BJ (cell line): ENCODE measurements around the gene KCNQ2. TPM values are rescaled to one million over a fixed set of nuclear protein-coding genes. Genes with fewer than 3 reads are reported as not detected.

Experiments used
- CTCF ChIA-PET: fragments of 350-600 bp; formaldehyde crosslinking; extraction: SDS; loops from one replicate; lab custom pipeline; 2021; ENCODE audit warnings: antibody characterized with exemption, inconsistent platforms; lab: Yijun Ruan, JAX
- POLR2A ChIA-PET: fragments of 300-600 bp; sonication (Branson Sonifier 250); formaldehyde crosslinking; extraction: SDS; loops from one replicate; lab custom pipeline; 2021; ENCODE audit warnings: antibody characterized with exemption; lab: Charles Lee
- DNase-seq: peaks from one replicate; pipeline ENCODE4 v3.0.0-alpha.2; 2011; ENCODE audit warnings: low read depth
- H3K27me3 ChIP-seq: 2 replicates; pipeline ENCODE4 v1.6.0; 2011; ENCODE audit warnings: low read length; ENCODE audit not compliant: control insufficient read depth, insufficient read depth
- H3K36me3 ChIP-seq: 2 replicates; pipeline ENCODE4 v1.5.1; 2011; ENCODE audit warnings: low read length; ENCODE audit not compliant: control insufficient read depth, insufficient read depth
- H3K4me3 ChIP-seq: 2 replicates; pipeline ENCODE4 v1.5.1; 2011; ENCODE audit warnings: low read depth, mild to moderate bottlenecking, control low read depth, low read length
- CTCF ChIP-seq: IDR thresholded peaks from 2 replicates; pipeline ENCODE4 v1.5.1; 2011; ENCODE audit warnings: low read depth, mild to moderate bottlenecking, control low read depth, inconsistent platforms, low read length, moderate library complexity; ENCODE audit not compliant: insufficient read depth
- polyA plus RNA-seq: library from polyadenylated mRNA; depleted of rRNA; stranded (reverse); fragments of >200 nt; gene quantifications from 2 replicates; pipeline ENCODE4 v1.2.3, GENCODE V29; 2011

Gene KCNQ2
- polyA plus RNA-seq, 1 experiment, result not detected

GRCh38 chr20:63375438-63375837 lies 97.0 kb downstream of the KCNQ2 start:
- POLR2A ChIA-PET, result no interaction called here
- Histone ChIP-seq H3K27me3 (peaks cover 7% of the 10 kb centered on the region; the same call in 1 of the 2 replicates), H3K4me3 (no peak overlapping the region), H3K36me3 (no peaks in the 10 kb centered on the region)
- no peak for DNase-seq
- no peak for TF ChIP-seq CTCF
- CTCF ChIA-PET, result no interaction called here

DNA sequence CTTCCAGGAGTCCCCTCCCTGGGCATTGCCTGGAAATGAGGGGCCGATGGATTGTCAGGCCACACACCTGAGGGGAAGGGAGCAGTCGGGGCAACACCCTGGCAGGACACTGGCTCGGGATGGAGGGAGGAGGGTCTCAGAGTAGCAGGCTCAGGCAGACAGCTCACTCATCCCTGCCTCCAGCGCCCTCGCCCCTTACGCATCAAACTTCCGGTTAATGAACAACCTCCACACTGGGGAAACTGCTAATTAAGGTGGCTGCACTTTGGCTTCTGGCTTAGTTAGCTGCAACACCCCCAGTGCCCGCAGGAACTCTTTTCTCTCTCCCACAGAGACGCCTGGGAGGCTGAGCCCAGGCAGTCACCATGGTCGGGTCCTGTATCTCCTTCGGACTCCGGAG lies 98.0 kb downstream of the KCNQ2 start:
- peaks cover 7% of the 10 kb centered on the region; the same call in 1 of the 2 replicates for H3K27me3 ChIP-seq
- CTCF ChIA-PET, result interaction anchor here (1.3 to 1.9 kb wide), 2 partner anchors 8 to 65 kb away, joined by 3 to 7 read pairs; no protein-coding TSS in a partner anchor
- TF ChIP-seq CTCF, result no peak
- H3K4me3 ChIP-seq, result no peak overlapping the region
- DNase-seq, result no peak
- POLR2A ChIA-PET, result no interaction called here
- H3K36me3 ChIP-seq, result no peaks in the 10 kb centered on the region

DNA sequence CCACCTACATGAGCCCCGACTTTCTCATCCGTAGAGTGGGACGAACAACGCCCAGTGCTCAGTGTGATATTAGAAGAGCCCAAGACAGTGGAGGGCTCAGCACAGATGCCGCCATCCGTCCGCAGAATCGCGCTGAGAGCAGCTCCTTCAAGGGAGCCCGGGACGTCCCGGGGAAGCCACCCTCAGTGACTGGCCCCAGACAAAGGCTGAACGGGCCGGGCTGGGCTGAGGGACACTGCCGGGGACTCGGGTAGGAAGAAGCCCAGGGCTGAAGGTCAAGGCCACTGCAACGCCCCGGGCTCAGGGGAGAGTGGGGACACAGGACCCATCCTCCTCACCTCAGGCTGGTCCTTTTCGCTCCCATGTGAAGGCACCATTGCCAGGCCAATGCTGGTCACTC lies 98.5 kb downstream of the KCNQ2 start:
- Histone ChIP-seq H3K27me3 (peaks cover 7% of the 10 kb centered on the region; the same call in 1 of the 2 replicates), H3K4me3 (no peak overlapping the region), H3K36me3 (no peaks in the 10 kb centered on the region)
- no peak for TF ChIP-seq CTCF
- no peak for DNase-seq
- POLR2A ChIA-PET, result no interaction called here
- CTCF ChIA-PET, result interaction anchor here (1.3 to 1.9 kb wide), 2 partner anchors 9 to 65 kb away, joined by 3 to 7 read pairs; no protein-coding TSS in a partner anchor

DNA sequence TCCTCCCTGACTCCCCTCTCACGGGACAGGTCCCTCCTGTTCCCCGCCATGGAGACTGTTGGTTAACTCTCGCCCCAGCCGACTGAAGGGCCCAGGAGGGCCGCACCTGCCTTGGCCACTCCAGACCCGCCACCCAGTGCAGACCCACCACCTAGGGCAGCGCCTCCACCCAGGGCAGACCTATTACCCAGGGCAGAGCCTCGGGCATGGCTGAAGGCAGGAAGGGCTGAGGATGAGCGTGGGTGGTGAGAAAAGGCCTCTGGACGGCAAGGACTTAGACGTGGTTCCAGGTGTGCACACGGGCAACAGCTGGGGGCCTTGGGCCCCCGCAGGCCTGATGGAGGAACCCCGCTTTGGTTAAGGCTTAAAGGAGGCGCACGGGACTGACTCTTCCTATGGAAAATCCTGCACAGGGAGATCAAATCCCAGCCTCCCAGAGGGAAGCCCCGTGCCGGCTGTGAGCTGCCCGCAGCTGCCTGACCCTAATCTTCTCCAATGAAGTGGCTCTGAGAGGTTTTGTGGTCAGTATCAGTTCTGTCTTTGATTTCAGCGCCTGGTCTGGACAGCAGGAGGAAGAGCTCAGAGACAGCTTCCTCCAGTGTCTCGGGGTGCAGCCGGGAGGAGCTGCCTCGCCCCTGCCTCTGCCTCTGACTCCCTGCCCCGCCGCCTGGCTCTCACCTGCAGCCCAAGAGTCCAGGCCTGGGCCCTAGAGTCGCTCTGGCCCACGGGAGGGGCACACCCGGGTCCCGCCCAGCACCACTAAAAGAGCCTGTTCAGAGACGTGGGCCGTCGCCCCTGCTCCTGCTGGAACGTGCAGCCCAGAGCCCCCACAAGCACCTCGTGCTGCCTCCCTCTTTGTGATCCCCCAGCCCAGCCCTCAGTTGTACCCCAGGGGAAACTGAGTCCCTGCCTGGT lies 99.2 kb downstream of the KCNQ2 start:
- H3K27me3 ChIP-seq, result peaks cover 9% of the 10 kb centered on the region; the same call in 1 of the 2 replicates
- no peak for DNase-seq
- TF ChIP-seq CTCF, result no peak
- no peaks in the 10 kb centered on the region for H3K36me3 ChIP-seq
- H3K4me3 ChIP-seq, result no peak overlapping the region
- POLR2A ChIA-PET, result no interaction called here
- CTCF ChIA-PET, result interaction anchor here (1.3 to 1.9 kb wide), 2 partner anchors 9 to 64 kb away, joined by 3 to 7 read pairs; no protein-coding TSS in a partner anchor

DNA sequence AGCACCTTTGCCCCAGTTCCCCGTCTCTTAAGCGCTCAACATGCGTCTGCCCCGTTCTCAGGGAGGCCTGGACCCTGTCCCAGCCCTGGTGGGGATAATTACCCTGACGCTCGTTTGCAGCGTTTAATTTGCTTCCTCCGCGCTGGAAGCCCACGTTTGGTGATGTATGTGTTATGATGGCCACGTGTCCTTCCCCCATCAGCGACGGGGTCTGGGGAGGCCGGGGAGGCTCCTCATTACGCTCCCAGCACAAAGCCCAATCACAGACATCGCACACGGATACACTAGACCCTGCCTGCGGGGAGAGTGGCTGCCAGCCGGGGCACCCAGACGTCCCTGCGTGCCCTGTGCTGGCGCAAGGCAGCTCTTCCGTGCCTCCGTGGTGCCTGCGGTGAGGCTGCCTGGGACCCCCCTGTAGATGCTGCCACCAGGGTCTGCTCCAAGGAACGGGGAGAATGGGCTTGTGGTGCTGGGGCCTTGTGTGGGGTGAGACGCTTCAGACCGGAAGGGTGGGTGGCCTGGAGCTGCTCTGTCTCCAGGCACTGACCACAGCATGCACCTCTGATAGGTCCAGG lies 101.1 kb downstream of the KCNQ2 start:
- Histone ChIP-seq H3K36me3 (no peaks in the 10 kb centered on the region), H3K4me3 (no peak overlapping the region), H3K27me3 (peaks cover 6% of the 10 kb centered on the region; the same call in 1 of the 2 replicates)
- no peak for TF ChIP-seq CTCF
- CTCF ChIA-PET, result interaction anchor here (1.0 to 2.0 kb wide), 2 partner anchors 10 to 63 kb away, joined by 4 to 11 read pairs; no protein-coding TSS in a partner anchor
- no peak for DNase-seq
- POLR2A ChIA-PET, result no interaction called here
